T-helper 9 cell (primary cell): ENCODE measurements around the gene PDE6H.

Experiments used
- DNase-seq: peaks from one replicate; pipeline ENCODE4 v3.0.0-alpha.2; 2020

The PDE6H gene

GRCh38 chr12:14952299-14952921 is 20.4 kb upstream of the PDE6H start:
- no peak for DNase-seq

GRCh38 chr12:14953752-14954151 is 19.1 kb upstream of the PDE6H start:
- DNase-seq, result no peak

GRCh38 chr12:14954269-14954668 is 18.6 kb upstream of the PDE6H start:
- DNase-seq, result no peak

- no peak for DNase-seq
Observed at GRCh38 chr12:14956024-14956891, 16.6 kb upstream of the PDE6H start.

GRCh38 chr12:14956905-14957304 is 15.9 kb upstream of the PDE6H start:
- DNase-seq, result no peak

GRCh38 chr12:14957551-14958168 is 15.2 kb upstream of the PDE6H start:
- no peak for DNase-seq

- DNase-seq, result no peak
Observed at GRCh38 chr12:14958361-14959125, 14.3 kb upstream of the PDE6H start.

GRCh38 chr12:14959126-14959440 is 13.8 kb upstream of the PDE6H start:
- no peak for DNase-seq

GRCh38 chr12:14959463-14959862 is 13.4 kb upstream of the PDE6H start:
- DNase-seq, result no peak

GRCh38 chr12:14959916-14960496 is 12.8 kb upstream of the PDE6H start:
- no peak for DNase-seq

GRCh38 chr12:14960548-14961465 is 12.0 kb upstream of the PDE6H start:
- DNase-seq, result no peak

GRCh38 chr12:14961466-14962152 is 11.2 kb upstream of the PDE6H start, which contains the start of gene ARHGDIB:
ARHGDIB (minus strand) TSS chr12:14961601; CDS start chr12:14950712, 10,889 bp downstream.
- DNase-seq, result peak; percentile 68

GRCh38 chr12:14962153-14962539 is 10.7 kb upstream of the PDE6H start:
- no peak for DNase-seq

- no peak for DNase-seq
Observed at GRCh38 chr12:14962797-14963196, 10.0 kb upstream of the PDE6H start.

- DNase-seq, result no peak
Observed at GRCh38 chr12:14963520-14963919, 9.3 kb upstream of the PDE6H start.

GRCh38 chr12:14964406-14964805 is 8.4 kb upstream of the PDE6H start:
- no peak for DNase-seq

GRCh38 chr12:14965221-14965620 is 7.6 kb upstream of the PDE6H start:
- no peak for DNase-seq

GRCh38 chr12:14968478-14968877 is 4.4 kb upstream of the PDE6H start:
- DNase-seq, result no peak

- DNase-seq, result no peak
Observed at GRCh38 chr12:14970473-14970872, 2.4 kb upstream of the PDE6H start.

GRCh38 chr12:14974633-14975032 is 1.8 kb downstream of the PDE6H start:
- DNase-seq, result no peak

GRCh38 chr12:14975457-14975856 is 2.6 kb downstream of the PDE6H start:
- no peak for DNase-seq
